KMS-11 (cell line): ENCODE data around the gene CNTN5.

Source experiments
- H2AFZ ChIP-seq: fragments of 200-600 bp; sonication (generic); 2 replicates; pipeline ENCODE4 v1.6.1; 2016; ENCODE audit warnings: antibody characterized with exemption, mixed run types, low read depth
- H3K27ac ChIP-seq: fragments of 200-600 bp; sonication (generic); 2 replicates; pipeline ENCODE4 v1.6.1; 2016; ENCODE audit warnings: mild to moderate bottlenecking, mixed run types
- H3K27me3 ChIP-seq: fragments of 200-600 bp; sonication (generic); 2 replicates; pipeline ENCODE4 v1.6.1; 2017; ENCODE audit warnings: mild to moderate bottlenecking, low read depth, mixed run types, moderate library complexity; ENCODE audit not compliant: insufficient read depth
- H3K36me3 ChIP-seq: fragments of 200-600 bp; sonication (generic); 2 replicates; pipeline ENCODE4 v1.6.1; 2017; ENCODE audit warnings: mild to moderate bottlenecking, mixed run types; ENCODE audit not compliant: insufficient read depth
- H3K4me1 ChIP-seq: fragments of 200-600 bp; sonication (generic); 2 replicates; pipeline ENCODE4 v1.6.1; 2016; ENCODE audit warnings: mild to moderate bottlenecking, low read depth, mixed run types; ENCODE audit not compliant: poor library complexity, severe bottlenecking
- H3K4me2 ChIP-seq: fragments of 200-600 bp; sonication (generic); 2 replicates; pipeline ENCODE4 v1.7.0; 2016; ENCODE audit warnings: mild to moderate bottlenecking, mixed run types
- H3K4me3 ChIP-seq: fragments of 200-600 bp; sonication (generic); IDR thresholded peaks from 2 replicates; pipeline ENCODE4 v1.6.1; 2017; ENCODE audit warnings: low read depth, low read length, mixed read lengths; ENCODE audit not compliant: insufficient read depth
- H3K79me2 ChIP-seq: fragments of 200-600 bp; sonication (generic); 2 replicates; pipeline ENCODE4 v1.6.1; 2016; ENCODE audit warnings: low read depth, mixed run types; ENCODE audit not compliant: insufficient read depth
- H3K9ac ChIP-seq: fragments of 200-600 bp; sonication (generic); 2 replicates; pipeline ENCODE4 v1.6.1; 2016; ENCODE audit warnings: mild to moderate bottlenecking, mixed run types
- H4K20me1 ChIP-seq: fragments of 200-600 bp; sonication (generic); 2 replicates; pipeline ENCODE4 v1.6.1; 2016; ENCODE audit warnings: mild to moderate bottlenecking, mixed run types; ENCODE audit not compliant: insufficient read depth
- TF ChIP-seq, protein P1 (sequence below): fragments of 200-600 bp; sonication (generic); conservative IDR thresholded peaks from 2 replicates; pipeline ENCODE4 v1.6.1; 2017; ENCODE audit warnings: low read depth, mild to moderate bottlenecking, antibody characterized with exemption, low read length, moderate library complexity, mixed read lengths

Gene CNTN5

GRCh38 chr11:100403816-100404215 lies 1383.1 kb downstream of the CNTN5 start:
- Histone ChIP-seq H3K9ac (no peak overlapping the region), H3K27me3 (no peaks in the 10 kb centered on the region), H3K4me1 (no peaks in the 10 kb centered on the region), H3K4me3 (no peak overlapping the region), H3K4me2 (no peak overlapping the region), H3K36me3 (no peaks in the 10 kb centered on the region), H3K79me2 (no peaks in the 10 kb centered on the region), H3K27ac (no peak overlapping the region), H4K20me1 (no peaks in the 10 kb centered on the region), H2AFZ (no peak overlapping the region)
- TF ChIP-seq, protein P1, sequence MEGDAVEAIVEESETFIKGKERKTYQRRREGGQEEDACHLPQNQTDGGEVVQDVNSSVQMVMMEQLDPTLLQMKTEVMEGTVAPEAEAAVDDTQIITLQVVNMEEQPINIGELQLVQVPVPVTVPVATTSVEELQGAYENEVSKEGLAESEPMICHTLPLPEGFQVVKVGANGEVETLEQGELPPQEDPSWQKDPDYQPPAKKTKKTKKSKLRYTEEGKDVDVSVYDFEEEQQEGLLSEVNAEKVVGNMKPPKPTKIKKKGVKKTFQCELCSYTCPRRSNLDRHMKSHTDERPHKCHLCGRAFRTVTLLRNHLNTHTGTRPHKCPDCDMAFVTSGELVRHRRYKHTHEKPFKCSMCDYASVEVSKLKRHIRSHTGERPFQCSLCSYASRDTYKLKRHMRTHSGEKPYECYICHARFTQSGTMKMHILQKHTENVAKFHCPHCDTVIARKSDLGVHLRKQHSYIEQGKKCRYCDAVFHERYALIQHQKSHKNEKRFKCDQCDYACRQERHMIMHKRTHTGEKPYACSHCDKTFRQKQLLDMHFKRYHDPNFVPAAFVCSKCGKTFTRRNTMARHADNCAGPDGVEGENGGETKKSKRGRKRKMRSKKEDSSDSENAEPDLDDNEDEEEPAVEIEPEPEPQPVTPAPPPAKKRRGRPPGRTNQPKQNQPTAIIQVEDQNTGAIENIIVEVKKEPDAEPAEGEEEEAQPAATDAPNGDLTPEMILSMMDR, result no peak

DNA sequence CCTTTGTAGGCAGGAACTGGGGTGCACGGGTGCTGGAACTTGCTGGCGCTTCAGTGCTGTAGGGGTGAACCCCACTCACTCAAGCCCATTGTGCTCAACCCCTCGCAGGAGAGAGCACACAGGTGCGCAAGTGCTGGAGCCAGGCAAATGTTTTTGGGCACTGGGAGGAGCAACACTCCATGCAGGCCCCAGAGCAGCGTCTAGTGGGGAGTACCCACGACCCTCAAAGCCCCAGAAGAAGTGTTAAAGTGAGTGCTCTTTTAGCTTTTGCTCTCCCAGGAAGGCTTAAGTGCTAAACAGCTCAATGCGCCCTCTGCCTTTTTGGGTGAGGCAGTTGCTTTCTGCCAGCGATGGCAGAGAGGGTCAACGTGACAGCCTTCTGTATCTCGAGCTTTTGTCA lies 1384.2 kb downstream of the CNTN5 start:
- Histone ChIP-seq H3K27me3 (no peaks in the 10 kb centered on the region), H3K4me2 (no peak overlapping the region), H2AFZ (no peak overlapping the region), H3K36me3 (no peaks in the 10 kb centered on the region), H4K20me1 (no peaks in the 10 kb centered on the region), H3K4me1 (no peaks in the 10 kb centered on the region), H3K27ac (no peak overlapping the region), H3K4me3 (no peak overlapping the region), H3K9ac (no peak overlapping the region), H3K79me2 (no peaks in the 10 kb centered on the region)
- TF ChIP-seq, protein P1, result no peak
